Parathyroid adenoma (tissue), 2 donors: ENCODE data around the gene FHOD3.

Experiments used
- H2AFZ ChIP-seq: fragments of 300-600 bp; sonication (generic); one replicate; pipeline ENCODE4 v1.7.0; 2017; ENCODE audit warnings: antibody characterized with exemption, mild to moderate bottlenecking
- H3K27ac ChIP-seq: fragments of 300-600 bp; sonication (generic); one replicate; pipeline ENCODE4 v1.7.0; 2017
- H3K27me3 ChIP-seq: fragments of 300-600 bp; sonication (generic); one replicate; pipeline ENCODE4 v1.7.0; 2017; ENCODE audit warnings: low read length; ENCODE audit not compliant: control insufficient read depth, insufficient read depth
- H3K36me3 ChIP-seq: fragments of 300-600 bp; sonication (generic); one replicate; pipeline ENCODE4 v1.7.0; 2017; ENCODE audit warnings: low read length; ENCODE audit not compliant: control insufficient read depth, insufficient read depth
- H3K4me1 ChIP-seq: fragments of 300-600 bp; sonication (generic); one replicate; pipeline ENCODE4 v1.7.0; 2017; ENCODE audit warnings: control low read depth
- H3K4me2 ChIP-seq: fragments of 300-600 bp; sonication (generic); one replicate; pipeline ENCODE4 v1.7.0; 2017; ENCODE audit warnings: low read length
- H3K4me3 ChIP-seq: fragments of 300-600 bp; sonication (generic); one replicate; pipeline ENCODE4 v1.7.0; 2017; ENCODE audit warnings: low read depth, low read length
- H3K79me2 ChIP-seq: fragments of 300-600 bp; sonication (generic); one replicate; pipeline ENCODE4 v1.7.0; 2017; ENCODE audit warnings: control low read depth
- H3K9ac ChIP-seq: fragments of 300-600 bp; sonication (generic); one replicate; pipeline ENCODE4 v1.7.0; 2017; ENCODE audit warnings: mild to moderate bottlenecking
- H3K9me3 ChIP-seq: fragments of 300-600 bp; sonication (generic); one replicate; pipeline ENCODE4 v1.7.0; 2017; ENCODE audit warnings: low read length; ENCODE audit not compliant: control insufficient read depth
- TF ChIP-seq, protein P1 (sequence below): fragments of 300-600 bp; sonication (generic); IDR thresholded peaks from one replicate; pipeline ENCODE4 v1.7.0; 2017; ENCODE audit warnings: antibody characterized with exemption, mild to moderate bottlenecking
- donor health status: primary hyperparathyroidism.

The FHOD3 gene

DNA sequence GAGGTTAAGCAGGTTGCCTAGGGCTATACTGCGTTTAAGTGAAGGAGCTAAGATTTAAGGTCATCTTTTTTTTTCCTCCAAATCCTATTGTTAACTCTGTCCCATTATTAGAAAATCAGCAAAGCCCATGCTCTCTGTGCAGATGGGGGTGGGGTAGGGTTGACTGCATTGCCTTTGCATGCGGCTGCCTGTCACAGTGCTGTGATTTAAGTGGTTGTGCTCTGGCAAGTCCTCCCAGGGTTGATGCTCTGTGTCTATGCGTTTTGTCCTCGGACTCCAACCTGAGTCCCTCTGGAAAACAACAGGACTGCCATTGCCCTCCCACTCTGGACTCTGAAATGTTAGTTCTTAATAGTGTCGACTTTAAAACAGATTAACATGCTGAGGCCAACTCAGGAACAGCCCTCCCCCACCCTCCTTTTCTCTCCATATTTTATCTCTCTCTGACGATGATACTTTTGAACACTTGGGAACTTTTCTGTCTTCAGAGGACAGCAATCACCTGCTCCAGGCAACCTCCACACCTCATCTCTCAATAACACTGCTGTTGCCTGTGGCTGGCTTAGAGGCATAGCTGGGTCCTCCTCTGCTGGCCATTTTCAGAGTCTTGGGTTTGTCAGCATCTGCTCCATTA lies 5.8 kb downstream of the FHOD3 start:
- Histone ChIP-seq H3K27ac (no peak overlapping the region), H3K9me3 (no peaks in the 10 kb centered on the region), H3K9ac (no peak overlapping the region), H3K4me3 (no peak overlapping the region), H2AFZ (no peak overlapping the region), H3K4me2 (no peak overlapping the region), H3K36me3 (no peaks in the 10 kb centered on the region), H3K27me3 (no peaks in the 10 kb centered on the region), H3K79me2 (no peaks in the 10 kb centered on the region), H3K4me1 (peaks cover 11% of the 10 kb centered on the region)
- TF ChIP-seq, protein P1, sequence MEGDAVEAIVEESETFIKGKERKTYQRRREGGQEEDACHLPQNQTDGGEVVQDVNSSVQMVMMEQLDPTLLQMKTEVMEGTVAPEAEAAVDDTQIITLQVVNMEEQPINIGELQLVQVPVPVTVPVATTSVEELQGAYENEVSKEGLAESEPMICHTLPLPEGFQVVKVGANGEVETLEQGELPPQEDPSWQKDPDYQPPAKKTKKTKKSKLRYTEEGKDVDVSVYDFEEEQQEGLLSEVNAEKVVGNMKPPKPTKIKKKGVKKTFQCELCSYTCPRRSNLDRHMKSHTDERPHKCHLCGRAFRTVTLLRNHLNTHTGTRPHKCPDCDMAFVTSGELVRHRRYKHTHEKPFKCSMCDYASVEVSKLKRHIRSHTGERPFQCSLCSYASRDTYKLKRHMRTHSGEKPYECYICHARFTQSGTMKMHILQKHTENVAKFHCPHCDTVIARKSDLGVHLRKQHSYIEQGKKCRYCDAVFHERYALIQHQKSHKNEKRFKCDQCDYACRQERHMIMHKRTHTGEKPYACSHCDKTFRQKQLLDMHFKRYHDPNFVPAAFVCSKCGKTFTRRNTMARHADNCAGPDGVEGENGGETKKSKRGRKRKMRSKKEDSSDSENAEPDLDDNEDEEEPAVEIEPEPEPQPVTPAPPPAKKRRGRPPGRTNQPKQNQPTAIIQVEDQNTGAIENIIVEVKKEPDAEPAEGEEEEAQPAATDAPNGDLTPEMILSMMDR = no peak

DNA sequence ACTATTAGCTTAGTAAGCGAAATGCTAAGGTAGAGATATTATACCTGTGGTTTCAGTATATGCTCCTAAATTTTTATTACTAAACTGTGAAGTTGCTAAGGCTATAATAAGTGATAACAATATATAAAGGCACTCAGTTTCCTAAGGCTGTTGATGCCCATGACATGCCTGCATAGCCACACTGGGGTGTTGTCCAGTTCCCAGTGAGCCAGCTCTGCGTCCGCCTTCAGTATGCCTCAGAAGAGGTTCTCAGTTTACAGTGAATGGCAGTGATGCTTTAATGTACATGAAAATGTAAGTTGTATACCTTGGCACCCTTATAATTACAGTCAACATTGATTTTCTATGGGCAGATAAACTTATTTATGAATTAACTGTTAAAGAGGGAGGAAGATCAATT lies 7.2 kb downstream of the FHOD3 start:
- Histone ChIP-seq H2AFZ (no peak overlapping the region), H3K36me3 (no peaks in the 10 kb centered on the region), H3K79me2 (no peaks in the 10 kb centered on the region), H3K9ac (no peak overlapping the region), H3K27me3 (no peaks in the 10 kb centered on the region), H3K4me2 (no peak overlapping the region), H3K4me3 (no peak overlapping the region), H3K27ac (no peak overlapping the region), H3K4me1 (peaks cover 11% of the 10 kb centered on the region), H3K9me3 (no peaks in the 10 kb centered on the region)
- TF ChIP-seq, protein P1 = no peak

DNA sequence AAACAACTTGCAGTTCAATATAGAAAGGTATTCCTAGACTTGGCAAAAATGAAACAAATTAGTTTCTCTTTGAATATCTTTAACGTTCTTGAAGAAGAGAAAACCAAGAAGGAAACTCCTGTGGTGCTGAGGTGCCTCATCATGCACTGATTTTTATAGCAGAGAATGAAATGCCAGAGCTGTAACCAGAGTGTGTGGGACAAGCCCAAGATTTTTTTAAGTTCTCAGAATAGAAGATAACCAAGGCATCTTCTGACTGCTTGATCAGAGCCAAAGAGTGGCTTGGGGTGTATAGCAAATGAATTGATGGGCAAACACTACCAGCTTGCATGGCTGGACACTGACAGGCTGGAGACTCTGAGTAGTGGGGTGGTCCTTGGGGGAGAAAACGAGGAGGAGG lies 7.9 kb downstream of the FHOD3 start:
- no peaks in the 10 kb centered on the region for H3K27me3 ChIP-seq
- no peaks in the 10 kb centered on the region for H3K36me3 ChIP-seq
- H3K79me2 ChIP-seq = no peaks in the 10 kb centered on the region
- no peak overlapping the region for H3K4me2 ChIP-seq
- H3K9ac ChIP-seq = no peak overlapping the region
- H3K4me1 ChIP-seq = peaks cover 11% of the 10 kb centered on the region
- H3K4me3 ChIP-seq = no peak overlapping the region
- H3K27ac ChIP-seq = no peak overlapping the region
- no peak overlapping the region for H2AFZ ChIP-seq
- no peaks in the 10 kb centered on the region for H3K9me3 ChIP-seq
- TF ChIP-seq, protein P1 = no peak

DNA sequence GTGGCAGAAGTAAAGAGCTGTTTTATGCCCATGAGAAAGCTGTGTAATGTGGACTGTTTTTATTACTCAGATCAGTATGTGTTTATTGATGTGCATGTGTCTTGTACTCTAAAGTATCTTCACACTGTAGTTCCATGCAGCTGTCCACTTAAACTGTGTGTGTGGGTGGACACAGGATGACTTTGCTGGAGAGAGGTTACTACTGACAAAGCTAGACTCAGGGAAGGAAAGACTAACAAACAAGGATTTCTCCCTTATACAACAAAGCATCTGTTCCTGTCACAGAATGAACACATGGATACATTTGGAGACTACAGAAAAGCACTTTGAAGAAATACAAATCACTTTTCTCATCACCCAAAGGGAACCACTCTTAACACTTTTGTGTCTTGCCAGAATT lies 10.0 kb downstream of the FHOD3 start:
- H3K4me3 ChIP-seq = no peak overlapping the region
- H3K79me2 ChIP-seq = no peaks in the 10 kb centered on the region
- peaks cover 6% of the 10 kb centered on the region for H3K4me1 ChIP-seq
- H3K27me3 ChIP-seq = no peaks in the 10 kb centered on the region
- H3K4me2 ChIP-seq = no peak overlapping the region
- no peak overlapping the region for H2AFZ ChIP-seq
- no peak overlapping the region for H3K9ac ChIP-seq
- no peaks in the 10 kb centered on the region for H3K9me3 ChIP-seq
- H3K36me3 ChIP-seq = no peaks in the 10 kb centered on the region
- no peak overlapping the region for H3K27ac ChIP-seq
- TF ChIP-seq, protein P1 = no peak
